Umbilical cord (tissue), 2 donors: ENCODE measurements around the gene PCNX2. TPM values are rescaled to one million over a fixed set of nuclear protein-coding genes. Genes with fewer than 3 reads are reported as not detected.

Experiments
- DNase-seq: peaks from one replicate; pipeline ENCODE4 v3.0.0-alpha.2; 2015; ENCODE audit warnings: low spot score
- total RNA-seq: library from RNA; depleted of rRNA; stranded (reverse); fragments of >200 nt; gene quantifications from one replicate; pipeline ENCODE4 v1.2.3, GENCODE V29; 2014; ENCODE audit warnings: low replicate concordance; ENCODE audit not compliant: insufficient read depth

PCNX2 gene
- total RNA-seq, 1 donor from 2014 or later, result 12.5 TPM

GRCh38 chr1:232985882-232986526, 309.5 kb downstream of the PCNX2 start:
- DNase-seq, result no peak

- no peak for DNase-seq
These were observed 310.7 kb downstream of the PCNX2 start for GRCh38 chr1:232984577-232985425.

DNA sequence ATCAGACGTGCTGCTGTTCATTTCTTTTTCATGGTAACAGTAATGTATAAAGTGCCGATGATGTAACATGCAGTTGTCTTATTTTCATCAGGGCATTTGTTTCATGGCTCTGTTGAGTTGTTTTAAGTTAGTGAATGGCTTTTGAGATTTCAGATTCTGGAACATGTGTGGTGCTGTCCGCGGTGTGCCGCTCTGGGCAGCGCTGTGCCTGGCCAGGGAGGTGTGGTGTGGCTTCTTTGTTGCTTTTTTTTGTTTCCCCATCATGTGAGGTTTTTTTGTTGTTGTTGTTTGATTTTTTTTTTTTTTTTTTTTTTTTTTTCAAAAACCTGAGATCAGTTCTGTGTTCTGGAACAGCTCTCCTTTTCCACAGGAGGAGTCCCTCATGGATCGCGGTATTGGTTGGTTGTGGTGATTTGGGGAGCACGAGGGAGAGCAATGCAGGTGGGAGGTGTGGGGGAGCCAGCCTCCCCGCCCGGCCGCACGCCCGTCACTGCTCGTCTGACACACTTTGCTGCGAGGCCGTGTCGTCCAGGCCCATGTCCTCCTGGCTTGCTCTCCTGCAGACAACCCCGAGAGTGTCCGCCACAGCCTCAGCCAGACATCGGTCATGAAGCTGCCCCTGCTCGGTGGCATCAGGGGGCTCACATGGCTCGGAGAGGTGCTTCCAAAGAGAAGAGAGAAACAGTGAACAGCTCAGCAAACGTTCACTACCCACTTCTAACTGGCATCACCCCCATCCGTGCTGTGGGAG, 311.5 kb downstream of the PCNX2 start:
- no peak for DNase-seq

- DNase-seq, result no peak
These were observed 312.1 kb downstream of the PCNX2 start for GRCh38 chr1:232983375-232983774.

- DNase-seq, result no peak
These were observed 313.1 kb downstream of the PCNX2 start for GRCh38 chr1:232982238-232982944.

DNA sequence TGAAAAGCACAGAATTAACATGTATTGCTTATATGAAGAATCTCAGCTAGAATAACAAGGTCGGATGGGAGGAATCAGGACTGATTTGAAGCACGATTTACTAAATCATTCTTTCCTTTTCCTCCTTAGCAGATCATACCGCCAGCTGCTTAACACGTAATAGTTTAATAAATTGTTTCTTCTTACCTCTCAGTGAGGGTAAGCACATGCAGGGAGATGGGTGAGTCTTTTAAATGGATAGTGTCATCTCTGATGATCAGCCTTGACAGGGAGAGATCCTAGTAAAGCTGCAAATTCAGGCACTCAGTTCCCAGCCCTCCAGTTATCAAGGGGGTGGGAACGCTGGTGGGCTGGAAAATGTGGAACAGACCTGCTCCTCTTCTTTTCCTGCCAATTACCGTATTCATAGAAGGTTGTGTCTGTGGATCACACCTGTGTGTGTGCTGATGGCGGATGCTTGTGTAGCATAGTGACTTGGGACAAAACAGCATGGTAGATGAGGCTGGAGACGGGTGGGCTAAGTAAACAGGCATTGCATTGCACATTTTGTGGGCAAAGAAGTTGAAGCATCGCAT, 314.5 kb downstream of the PCNX2 start:
- no peak for DNase-seq

GRCh38 chr1:232980355-232980978, 315.1 kb downstream of the PCNX2 start:
- no peak for DNase-seq

GRCh38 chr1:232979558-232979957, 316.0 kb downstream of the PCNX2 start:
- no peak for DNase-seq

DNA sequence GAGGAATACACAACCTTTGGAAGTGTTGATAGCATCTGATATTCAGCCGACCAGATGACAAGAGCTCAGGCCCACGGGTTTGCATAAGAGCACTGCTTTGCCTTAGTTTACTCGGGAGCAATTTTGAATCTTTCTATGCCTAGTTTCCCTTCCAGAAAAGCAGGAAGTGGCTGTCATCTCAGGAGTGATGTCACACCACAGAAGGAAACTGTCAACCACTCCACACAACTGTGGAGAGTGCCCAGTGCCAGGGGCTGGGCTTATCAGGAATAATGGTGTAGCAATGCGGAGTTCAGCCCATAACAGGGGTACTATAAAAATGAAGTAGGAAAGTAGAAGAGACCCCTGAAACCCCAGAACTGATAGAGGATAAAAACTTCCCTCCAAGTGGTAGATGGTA, 316.7 kb downstream of the PCNX2 start:
- DNase-seq, result no peak

GRCh38 chr1:232978091-232978634, 317.4 kb downstream of the PCNX2 start:
- DNase-seq, result no peak

- no peak for DNase-seq
These were observed 320.6 kb downstream of the PCNX2 start for GRCh38 chr1:232974971-232975370.

DNA sequence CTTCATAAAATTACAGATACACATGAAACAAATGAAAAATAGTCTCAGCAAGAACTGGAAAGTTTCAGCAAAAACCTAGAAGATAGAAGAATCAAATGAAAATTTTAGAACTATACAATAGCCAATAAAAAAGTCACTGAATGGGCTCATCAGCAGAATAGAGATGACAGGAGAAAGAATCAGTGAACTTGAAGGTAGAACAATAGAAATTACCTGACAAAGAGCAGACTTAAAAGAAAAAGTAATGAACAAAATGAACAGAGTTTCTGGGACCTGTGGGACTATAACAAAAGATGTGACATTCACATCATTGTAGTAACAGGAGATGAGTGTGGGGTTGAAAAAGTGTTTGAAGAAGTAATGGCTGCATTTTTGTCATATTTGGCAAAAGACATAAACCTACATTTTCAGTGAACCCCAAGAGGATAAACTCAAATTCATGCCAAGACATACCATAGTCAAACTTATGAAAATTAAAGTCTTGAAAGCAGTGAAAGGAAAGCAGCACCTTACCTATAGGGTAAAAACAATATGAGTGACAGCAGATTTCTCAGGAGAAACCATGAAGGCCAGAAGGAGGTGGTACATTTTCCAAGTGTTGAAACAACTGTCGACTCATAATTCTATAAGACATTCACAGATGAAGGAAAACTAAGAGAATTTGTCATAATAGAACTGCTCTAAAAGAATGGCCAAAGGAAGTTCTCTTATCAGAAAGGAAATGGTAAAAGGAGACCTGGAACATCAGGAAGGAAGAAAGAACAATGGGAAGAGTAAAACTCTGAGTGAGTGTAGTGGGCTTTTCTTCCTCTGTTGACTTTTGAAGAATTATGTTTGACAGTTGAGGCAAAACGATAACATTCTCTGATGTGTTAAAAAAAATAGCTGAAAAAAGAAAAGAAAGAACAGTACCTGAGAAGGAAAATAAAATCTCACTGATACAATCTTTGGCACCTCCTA, 321.6 kb downstream of the PCNX2 start:
- no peak for DNase-seq

- no peak for DNase-seq
These were observed 325.0 kb downstream of the PCNX2 start for GRCh38 chr1:232970508-232970907.

DNA sequence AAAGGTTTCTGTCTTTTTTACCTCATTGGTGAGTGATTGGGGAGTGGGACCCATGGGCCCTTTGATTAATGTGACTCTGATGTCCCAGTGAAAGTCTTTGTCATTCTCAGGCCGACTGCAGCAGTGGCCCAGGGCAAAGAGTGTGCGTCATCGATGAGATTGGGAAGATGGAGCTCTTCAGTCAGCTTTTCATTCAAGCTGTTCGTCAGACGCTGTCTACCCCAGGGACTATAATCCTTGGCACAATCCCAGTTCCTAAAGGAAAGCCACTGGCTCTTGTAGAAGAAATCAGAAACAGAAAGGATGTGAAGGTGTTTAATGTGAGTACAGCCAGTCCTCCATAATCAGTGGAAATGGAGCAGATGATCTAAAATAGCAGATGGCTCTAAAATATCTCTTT, 325.7 kb downstream of the PCNX2 start:
- DNase-seq, result no peak

- DNase-seq, result peak; percentile 4
These were observed 326.6 kb downstream of the PCNX2 start for GRCh38 chr1:232968965-232969364.

DNA sequence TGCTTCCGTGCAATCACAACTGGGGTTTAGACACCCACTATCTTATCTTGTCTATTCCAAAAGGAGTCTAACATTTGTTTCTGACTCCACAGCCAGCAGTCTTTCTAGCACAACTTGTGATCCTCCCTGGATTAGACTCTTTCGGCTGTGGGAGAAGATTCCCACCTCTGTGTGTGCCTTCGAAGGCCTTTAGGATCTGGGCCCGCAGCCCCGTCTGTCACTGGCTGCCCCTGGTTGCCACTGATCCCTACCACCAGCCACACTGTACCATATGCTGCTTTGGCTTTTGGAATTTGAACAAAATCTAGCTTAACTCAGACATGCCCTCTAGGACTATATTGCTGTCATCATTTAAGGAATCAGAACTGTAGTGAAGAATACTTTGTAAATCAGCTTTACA, 327.1 kb downstream of the PCNX2 start:
- no peak for DNase-seq

DNA sequence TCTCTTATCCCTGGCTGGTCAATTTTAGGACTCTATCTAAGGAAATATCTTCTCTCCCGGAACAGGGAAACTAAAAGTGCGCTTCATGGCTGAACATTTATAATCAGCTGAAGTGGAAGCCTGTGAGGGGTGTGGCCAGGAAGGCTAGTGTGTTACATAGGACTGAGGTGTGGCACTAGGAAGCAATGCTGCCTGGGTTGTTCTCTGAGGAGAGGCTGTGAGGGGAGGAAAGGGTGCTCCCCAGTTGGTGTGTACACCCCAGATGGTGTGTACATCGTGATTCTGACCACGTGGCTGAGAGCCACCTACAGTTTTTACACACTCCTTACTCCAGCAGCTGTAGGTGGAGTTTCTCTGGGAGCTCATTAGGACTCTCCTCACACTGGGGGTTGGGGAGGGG, 328.9 kb downstream of the PCNX2 start:
- no peak for DNase-seq

GRCh38 chr1:232965912-232966217, 329.7 kb downstream of the PCNX2 start:
- no peak for DNase-seq

GRCh38 chr1:232965124-232965911, 330.2 kb downstream of the PCNX2 start:
- peak; percentile 8 for DNase-seq
